PC-9 (cell line): ENCODE results near the gene ADAMTSL1. TPM values are rescaled to one million over a fixed set of nuclear protein-coding genes. Genes with fewer than 3 reads are reported as not detected.

ENCODE experiments used
- BruUV-seq: library from RNA; stranded (reverse); fragments of 400-500 nt; replicated peaks from 2 replicates; lab custom pipeline; 2021; lab: Mats Ljungman, UMichigan
- CTCF ChIA-PET: fragments of 300-600 bp; sonication (Branson Sonifier 250); formaldehyde crosslinking; loops from one replicate; lab custom pipeline; 2022; ENCODE audit warnings: antibody characterized with exemption; lab: Charles Lee
- POLR2A ChIA-PET: fragments of 300-600 bp; sonication (Branson Sonifier 250); formaldehyde crosslinking; loops from one replicate; lab custom pipeline; 2022; ENCODE audit warnings: antibody characterized with exemption; ENCODE audit not compliant: unreplicated experiment; lab: Charles Lee
- DNase-seq, 2 experiments: peaks; one replicate each; pipeline versions ENCODE4 v3.0.0 to v3.0.0-alpha.2; 2015 to 2022; ENCODE audit warnings: mixed read lengths in 1 of 2
- H2AFZ ChIP-seq: fragments of 200-600 bp; sonication (generic); 2 replicates; pipeline ENCODE4 v1.8.1; 2017; ENCODE audit warnings: antibody characterized with exemption
- H3F3A ChIP-seq: fragments of 200-600 bp; sonication (generic); 2 replicates; pipeline ENCODE4 v1.8.1; 2017; ENCODE audit warnings: antibody characterized with exemption, mild to moderate bottlenecking, low read depth; ENCODE audit not compliant: insufficient read depth
- H3K27ac ChIP-seq: fragments of 200-600 bp; sonication (generic); 2 replicates; pipeline ENCODE4 v1.6.1; 2016; ENCODE audit warnings: mixed run types
- H3K27me3 ChIP-seq: fragments of 200-600 bp; sonication (generic); 2 replicates; pipeline ENCODE4 v1.6.1; 2016; ENCODE audit warnings: low read depth, mixed run types; ENCODE audit not compliant: insufficient read depth
- H3K36me3 ChIP-seq: fragments of 200-600 bp; sonication (generic); 2 replicates; pipeline ENCODE4 v1.6.1; 2016; ENCODE audit warnings: low read depth, mixed run types
- H3K4me1 ChIP-seq: fragments of 200-600 bp; sonication (generic); replicated peaks from 2 replicates; pipeline ENCODE4 v1.6.1; 2016; ENCODE audit warnings: mixed run types; ENCODE audit not compliant: insufficient read depth
- H3K4me2 ChIP-seq: fragments of 200-600 bp; sonication (generic); 2 replicates; pipeline ENCODE4 v1.6.1; 2017; ENCODE audit warnings: mixed run types
- H3K4me3 ChIP-seq: fragments of 200-600 bp; sonication (generic); 2 replicates; pipeline ENCODE4 v1.6.1; 2016; ENCODE audit warnings: mixed run types
- H3K79me2 ChIP-seq: fragments of 200-600 bp; sonication (generic); 2 replicates; pipeline ENCODE4 v1.6.1; 2017; ENCODE audit warnings: low read depth, mixed run types
- H3K9me2 ChIP-seq: fragments of 200-600 bp; sonication (generic); 2 replicates; pipeline ENCODE4 v1.8.1; 2017; ENCODE audit warnings: mild to moderate bottlenecking; ENCODE audit not compliant: insufficient read depth
- H3K9me3 ChIP-seq: fragments of 200-600 bp; sonication (generic); 2 replicates; pipeline ENCODE4 v1.8.1; 2016; ENCODE audit warnings: low read depth; ENCODE audit not compliant: insufficient read depth
- H4K20me1 ChIP-seq: fragments of 200-600 bp; sonication (generic); 2 replicates; pipeline ENCODE4 v1.8.1; 2017; ENCODE audit not compliant: insufficient read depth
- EZH2 ChIP-seq: fragments of 200-600 bp; sonication (generic); IDR thresholded peaks from 2 replicates; pipeline ENCODE4 v1.8.0; 2017; ENCODE audit warnings: antibody characterized with exemption, low read depth
- intact Hi-C: fragments of 100-400 bp; cut with micrococcal nuclease; formaldehyde crosslinking; loops from one replicate; pipeline ENCODE4 v1.10.0; 2022; ENCODE audit not compliant: unreplicated experiment
- total RNA-seq: library from RNA; stranded (reverse); gene quantifications from 2 replicates; pipeline ENCODE4 v1.2.3, GENCODE V29; 2021
- TF ChIP-seq, protein P1 (sequence below): fragments of 200-600 bp; sonication (generic); conservative IDR thresholded peaks from 2 replicates; pipeline ENCODE4 v1.6.1; 2017; ENCODE audit warnings: mixed run types, antibody characterized with exemption, mild to moderate bottlenecking, moderate library complexity

The ADAMTSL1 gene
- total RNA-seq, 1 experiment from 2014 or later, result not detected

GRCh38 chr9:18437315-18438201, 36.4 kb upstream of the ADAMTSL1 start:
- Histone ChIP-seq H3K36me3 (no peaks in the 10 kb centered on the region), H3K4me1 (no peaks in the 10 kb centered on the region), H3K4me2 (peak overlapping the region; percentile 75), H3K9me2 (no peaks in the 10 kb centered on the region), H3K9me3 (no peaks in the 10 kb centered on the region), H2AFZ (no peak overlapping the region), H4K20me1 (no peaks in the 10 kb centered on the region), H3K4me3 (peak overlapping the region; percentile 47; the same call in 1 of the 2 replicates), H3K27me3 (no peaks in the 10 kb centered on the region), H3F3A (no peaks in the 10 kb centered on the region), H3K27ac (no peak overlapping the region), H3K79me2 (no peaks in the 10 kb centered on the region)
- CTCF ChIA-PET, result interaction anchor here (0.6 to 0.7 kb wide), 2 partner anchors 82 to 182 kb away, joined by 4 to 6 read pairs; no protein-coding TSS in a partner anchor
- intact Hi-C loops, result no loop called here
- no TSS peak for BruUV-seq
- TF ChIP-seq, protein P1, sequence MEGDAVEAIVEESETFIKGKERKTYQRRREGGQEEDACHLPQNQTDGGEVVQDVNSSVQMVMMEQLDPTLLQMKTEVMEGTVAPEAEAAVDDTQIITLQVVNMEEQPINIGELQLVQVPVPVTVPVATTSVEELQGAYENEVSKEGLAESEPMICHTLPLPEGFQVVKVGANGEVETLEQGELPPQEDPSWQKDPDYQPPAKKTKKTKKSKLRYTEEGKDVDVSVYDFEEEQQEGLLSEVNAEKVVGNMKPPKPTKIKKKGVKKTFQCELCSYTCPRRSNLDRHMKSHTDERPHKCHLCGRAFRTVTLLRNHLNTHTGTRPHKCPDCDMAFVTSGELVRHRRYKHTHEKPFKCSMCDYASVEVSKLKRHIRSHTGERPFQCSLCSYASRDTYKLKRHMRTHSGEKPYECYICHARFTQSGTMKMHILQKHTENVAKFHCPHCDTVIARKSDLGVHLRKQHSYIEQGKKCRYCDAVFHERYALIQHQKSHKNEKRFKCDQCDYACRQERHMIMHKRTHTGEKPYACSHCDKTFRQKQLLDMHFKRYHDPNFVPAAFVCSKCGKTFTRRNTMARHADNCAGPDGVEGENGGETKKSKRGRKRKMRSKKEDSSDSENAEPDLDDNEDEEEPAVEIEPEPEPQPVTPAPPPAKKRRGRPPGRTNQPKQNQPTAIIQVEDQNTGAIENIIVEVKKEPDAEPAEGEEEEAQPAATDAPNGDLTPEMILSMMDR, result no peak
- no peak for TF ChIP-seq EZH2
- POLR2A ChIA-PET, result no interaction called here
- peak in 1 of 2 experiments; percentile 16 for DNase-seq

DNA sequence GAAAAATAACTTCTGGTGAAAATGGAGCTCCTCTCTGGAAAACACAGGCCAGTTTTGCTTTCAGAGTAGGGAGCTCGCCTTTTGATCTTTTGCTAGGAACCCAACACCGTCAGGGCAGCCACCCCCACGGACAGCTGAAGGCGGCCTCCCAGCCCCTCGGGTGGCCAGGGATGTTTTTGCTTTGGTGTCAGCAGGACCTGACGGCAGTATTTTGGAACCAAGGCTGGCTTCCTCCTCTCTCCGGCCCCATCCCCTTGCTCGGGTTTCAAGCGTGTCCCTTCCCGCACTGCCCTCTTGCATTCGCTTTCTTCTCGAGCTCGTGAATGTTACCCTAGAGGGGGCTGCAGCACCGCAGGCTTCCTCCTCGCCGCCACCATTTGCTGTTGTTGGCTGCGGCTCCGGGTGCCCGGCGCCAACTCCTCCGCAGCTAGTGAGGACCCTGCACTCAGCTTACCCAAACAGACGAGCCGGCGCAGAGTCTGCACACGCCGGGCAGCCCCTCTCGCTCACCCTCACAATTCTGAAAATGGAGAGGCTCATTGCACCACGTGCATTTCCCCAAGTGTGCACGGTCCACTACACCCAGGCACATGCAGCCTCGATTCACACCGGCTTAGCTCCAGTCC, 35.5 kb upstream of the ADAMTSL1 start:
- ChIA-PET CTCF (interaction anchor here (0.7 kb wide), 1 partner anchor 81 kb away, joined by 6 read pairs; no protein-coding TSS in a partner anchor), POLR2A (no interaction called here)
- Histone ChIP-seq H3K9me2 (no peaks in the 10 kb centered on the region), H3K79me2 (no peaks in the 10 kb centered on the region), H3K4me1 (no peaks in the 10 kb centered on the region), H3K27me3 (no peaks in the 10 kb centered on the region), H3K4me2 (peak overlapping the region; percentile 75), H3K36me3 (no peaks in the 10 kb centered on the region), H4K20me1 (no peaks in the 10 kb centered on the region), H3K4me3 (peak overlapping the region; percentile 47; the same call in 1 of the 2 replicates), H3F3A (no peaks in the 10 kb centered on the region), H3K9me3 (no peaks in the 10 kb centered on the region), H2AFZ (peak overlapping the region; percentile 84), H3K27ac (no peak overlapping the region)
- no peak for TF ChIP-seq EZH2
- TF ChIP-seq, protein P1, result no peak
- no TSS peak for BruUV-seq
- intact Hi-C loops, result no loop called here
- no peak for DNase-seq

DNA sequence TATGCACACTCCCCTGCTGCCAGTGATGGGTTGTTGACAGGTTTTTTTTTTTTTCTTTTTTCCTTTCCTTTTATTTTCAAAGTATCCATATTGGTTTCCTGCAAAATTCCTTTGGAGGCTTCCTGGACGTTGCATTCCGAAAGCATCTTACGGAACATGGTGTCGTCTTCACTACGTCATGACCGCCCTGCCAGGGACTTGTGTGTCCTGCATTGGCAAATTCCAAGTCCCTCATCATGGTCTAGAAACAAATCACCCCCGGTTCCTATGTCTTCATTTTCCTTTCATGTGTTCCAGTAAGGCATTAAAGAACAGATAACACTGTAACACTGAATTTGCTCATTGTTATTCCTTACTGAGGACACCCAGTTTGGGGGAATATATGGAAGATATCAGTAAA, 35.0 kb upstream of the ADAMTSL1 start:
- no TSS peak for BruUV-seq
- no peaks in the 10 kb centered on the region for H3K9me3 ChIP-seq
- intact Hi-C loops, result no loop called here
- no peak overlapping the region for H3K27ac ChIP-seq
- H3K4me3 ChIP-seq, result peak overlapping the region; percentile 47; the same call in 1 of the 2 replicates
- no peaks in the 10 kb centered on the region for H3K9me2 ChIP-seq
- H3K27me3 ChIP-seq, result no peaks in the 10 kb centered on the region
- DNase-seq, result no peak
- no peaks in the 10 kb centered on the region for H3K4me1 ChIP-seq
- CTCF ChIA-PET, result no interaction called here
- no peaks in the 10 kb centered on the region for H3F3A ChIP-seq
- H2AFZ ChIP-seq, result peak overlapping the region; percentile 84
- H3K36me3 ChIP-seq, result no peaks in the 10 kb centered on the region
- H4K20me1 ChIP-seq, result no peaks in the 10 kb centered on the region
- TF ChIP-seq, protein P1, result no peak
- no peak for TF ChIP-seq EZH2
- no peaks in the 10 kb centered on the region for H3K79me2 ChIP-seq
- POLR2A ChIA-PET, result no interaction called here
- peak overlapping the region; percentile 75 for H3K4me2 ChIP-seq
